GM12874 (cell line): Measurements from ENCODE around the gene HNRNPM.

Experiments used
- CTCF ChIP-seq: IDR thresholded peaks from 2 replicates; pipeline ENCODE4 v1.5.1; 2011; ENCODE audit warnings: low read depth, mild to moderate bottlenecking, control low read depth, low read length, moderate library complexity; ENCODE audit not compliant: insufficient read depth

HNRNPM gene

GRCh38 chr19:8484331-8484894 is 39.6 kb downstream of the HNRNPM start:
- no peak for TF ChIP-seq CTCF

GRCh38 chr19:8485561-8486371 is 41.0 kb downstream of the HNRNPM start:
- no peak for TF ChIP-seq CTCF

GRCh38 chr19:8486661-8487136 is 41.9 kb downstream of the HNRNPM start:
- no peak for TF ChIP-seq CTCF

GRCh38 chr19:8487137-8487851 is 42.5 kb downstream of the HNRNPM start:
- TF ChIP-seq CTCF, result no peak

- no peak for TF ChIP-seq CTCF
Observed at GRCh38 chr19:8488365-8488764, 43.6 kb downstream of the HNRNPM start.

- no peak for TF ChIP-seq CTCF
Observed at GRCh38 chr19:8489561-8490394, 45.0 kb downstream of the HNRNPM start.
